Measurements from ENCODE around the gene MCAT. TPM values are rescaled to one million over a fixed set of nuclear protein-coding genes. Genes with fewer than 3 reads are reported as not detected.

The MCAT gene
- total RNA-seq, 2 experiments from 2014 or later, result 14.8 to 15.0 TPM

- DNase-seq (no peak), ATAC-seq (no peak)
- no peak for TF ChIP-seq CTCF (IDR thresholded peaks at IDR 0.05)
- H3K4me1 Mint-ChIP-seq (ENCODE audit: low read depth), result no peaks in the 10 kb centered on the region
- no peaks in the 10 kb centered on the region for H3K9me3 Mint-ChIP-seq
- H3K27me3 Mint-ChIP-seq, result no peaks in the 10 kb centered on the region
- H3K4me3 Mint-ChIP-seq, result no peak overlapping the region
- peaks cover 49% of the 10 kb centered on the region for H3K36me3 Mint-ChIP-seq (ENCODE audit: low read depth)
- intact Hi-C loops (cut with micrococcal nuclease), result no loop called here
- H3K27ac Mint-ChIP-seq, result no peak overlapping the region
- ChIA-PET POLR2A (no interaction called here), CTCF (no interaction called here)
These were observed 34.3 kb upstream of the MCAT start for GRCh38 chr22:43177479-43177878.

- H3K36me3 Mint-ChIP-seq (ENCODE audit: low read depth), result peaks cover 51% of the 10 kb centered on the region
- H3K9me3 Mint-ChIP-seq, result no peaks in the 10 kb centered on the region
- no peak overlapping the region for H3K4me3 Mint-ChIP-seq
- intact Hi-C loops (cut with micrococcal nuclease), result no loop called here
- TF ChIP-seq CTCF (IDR thresholded peaks at IDR 0.05), result no peak
- ATAC-seq (no peak), DNase-seq (no peak)
- CTCF ChIA-PET, result no interaction called here
- POLR2A ChIA-PET, result no interaction called here
- H3K4me1 Mint-ChIP-seq (ENCODE audit: low read depth), result no peaks in the 10 kb centered on the region
- no peak overlapping the region for H3K27ac Mint-ChIP-seq
- H3K27me3 Mint-ChIP-seq, result no peaks in the 10 kb centered on the region
These were observed 32.9 kb upstream of the MCAT start for GRCh38 chr22:43176090-43176489.

- DNase-seq, result no peak
- ATAC-seq, result no peak
- no peaks in the 10 kb centered on the region for H3K27me3 Mint-ChIP-seq
- CTCF ChIA-PET, result no interaction called here
- no peaks in the 10 kb centered on the region for H3K9me3 Mint-ChIP-seq
- TF ChIP-seq CTCF (IDR thresholded peaks at IDR 0.05), result no peak
- no peak overlapping the region for H3K4me3 Mint-ChIP-seq
- POLR2A ChIA-PET, result interaction anchor here (0.6 kb wide), 1 partner anchor 467 kb away, joined by 3 read pairs; no protein-coding TSS in a partner anchor
- no peak overlapping the region for H3K27ac Mint-ChIP-seq
- H3K4me1 Mint-ChIP-seq (ENCODE audit: low read depth), result no peaks in the 10 kb centered on the region
- intact Hi-C loops (cut with micrococcal nuclease), result no loop called here
- H3K36me3 Mint-ChIP-seq (ENCODE audit: low read depth), result peaks cover 45% of the 10 kb centered on the region
These were observed 31.8 kb upstream of the MCAT start for GRCh38 chr22:43174941-43175531.

- intact Hi-C loops (cut with micrococcal nuclease), result no loop called here
- Mint-ChIP-seq H3K4me1 (ENCODE audit: low read depth) (no peaks in the 10 kb centered on the region), H3K27ac (no peak overlapping the region), H3K9me3 (no peaks in the 10 kb centered on the region), H3K4me3 (no peak overlapping the region), H3K27me3 (no peaks in the 10 kb centered on the region), H3K36me3 (ENCODE audit: low read depth) (peaks cover 37% of the 10 kb centered on the region)
- no peak for DNase-seq
- POLR2A ChIA-PET, result no interaction called here
- TF ChIP-seq CTCF (IDR thresholded peaks at IDR 0.05), result no peak
- no peak for ATAC-seq
- CTCF ChIA-PET, result no interaction called here
These were observed 30.9 kb upstream of the MCAT start for GRCh38 chr22:43173976-43174720.

- Mint-ChIP-seq H3K4me3 (no peak overlapping the region), H3K9me3 (no peaks in the 10 kb centered on the region), H3K4me1 (ENCODE audit: low read depth) (no peaks in the 10 kb centered on the region), H3K27ac (no peak overlapping the region), H3K27me3 (no peaks in the 10 kb centered on the region), H3K36me3 (ENCODE audit: low read depth) (peaks cover 31% of the 10 kb centered on the region)
- no peak for TF ChIP-seq CTCF (IDR thresholded peaks at IDR 0.05)
- ATAC-seq (no peak), DNase-seq (no peak)
- ChIA-PET CTCF (no interaction called here), POLR2A (no interaction called here)
- intact Hi-C loops (cut with micrococcal nuclease), result no loop called here
These were observed 30.4 kb upstream of the MCAT start for GRCh38 chr22:43173566-43173965.

Measured in activated CD8-positive, alpha-beta T cell treated with anti-CD3 and anti-CD28 coated beads for 36 hours (primary cell).